A204.1 (cell line): ENCODE data around the gene AFF3.

Source experiments
- FAIRE-seq: peaks from 2 replicates; lab custom pipeline; 2012; peaks lifted over from hg19 to GRCh38; lab: Jason Lieb, UNC

Gene AFF3

GRCh38 chr2:99623035-99623434, 519.4 kb downstream of the AFF3 start:
- FAIRE-seq = no peak

DNA sequence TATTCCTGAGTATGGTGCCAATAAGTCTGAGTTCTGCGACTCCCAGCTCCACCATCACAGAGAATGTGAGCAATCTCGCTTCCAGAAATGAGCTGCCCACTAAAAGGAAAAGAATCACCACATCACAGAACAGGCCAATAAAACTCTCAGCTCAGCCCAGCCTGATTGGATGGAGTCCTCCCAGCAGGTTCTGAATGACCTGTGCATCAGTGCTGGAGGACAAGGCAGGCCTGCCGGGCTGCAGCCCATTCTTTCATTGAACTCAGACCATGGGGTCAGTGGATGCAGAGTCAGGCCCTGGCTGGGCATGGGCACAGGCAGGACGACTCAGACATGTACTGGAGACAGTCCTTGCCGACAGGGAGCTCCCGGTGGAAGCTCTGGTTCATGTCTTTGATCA, 519.9 kb downstream of the AFF3 start:
- no peak for FAIRE-seq

DNA sequence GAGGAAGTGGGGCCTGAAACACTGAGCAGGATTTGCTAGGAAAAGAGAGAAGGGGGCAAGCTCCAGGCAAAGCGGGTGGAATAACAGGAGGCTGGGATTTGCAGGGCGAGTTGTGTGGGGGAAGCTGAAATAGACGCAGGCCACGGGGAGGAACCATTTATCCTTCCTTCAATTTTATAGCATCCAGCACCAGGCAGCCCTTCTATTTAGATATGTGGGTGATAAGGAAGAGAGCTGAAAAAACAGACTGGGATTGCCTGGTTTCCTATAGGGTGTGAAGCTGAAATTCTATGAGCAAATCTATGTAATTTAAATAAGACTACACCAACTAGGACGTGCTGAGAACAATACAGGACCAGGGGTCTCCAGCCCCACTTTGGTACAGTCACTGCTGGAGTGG, 520.6 kb downstream of the AFF3 start:
- FAIRE-seq = no peak

DNA sequence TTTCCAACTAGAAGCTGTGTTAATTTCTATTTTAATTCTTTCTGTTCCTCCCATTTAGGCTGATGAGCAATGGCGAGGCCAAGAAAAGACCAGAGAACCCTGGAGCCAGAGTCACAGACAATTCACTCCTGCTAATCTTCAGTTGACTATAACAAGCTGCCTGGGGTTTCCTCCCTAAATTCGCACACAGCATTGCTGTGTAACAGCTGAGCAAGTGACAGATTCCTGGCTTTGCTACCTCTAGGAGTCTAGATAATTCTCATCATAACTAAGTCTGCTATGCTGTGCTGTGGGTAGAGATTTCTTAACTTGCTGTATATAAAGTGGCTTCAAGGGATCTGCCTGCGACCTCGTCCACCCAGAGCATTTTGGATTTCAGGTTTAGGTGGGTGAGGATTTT, 521.3 kb downstream of the AFF3 start:
- FAIRE-seq = no peak

DNA sequence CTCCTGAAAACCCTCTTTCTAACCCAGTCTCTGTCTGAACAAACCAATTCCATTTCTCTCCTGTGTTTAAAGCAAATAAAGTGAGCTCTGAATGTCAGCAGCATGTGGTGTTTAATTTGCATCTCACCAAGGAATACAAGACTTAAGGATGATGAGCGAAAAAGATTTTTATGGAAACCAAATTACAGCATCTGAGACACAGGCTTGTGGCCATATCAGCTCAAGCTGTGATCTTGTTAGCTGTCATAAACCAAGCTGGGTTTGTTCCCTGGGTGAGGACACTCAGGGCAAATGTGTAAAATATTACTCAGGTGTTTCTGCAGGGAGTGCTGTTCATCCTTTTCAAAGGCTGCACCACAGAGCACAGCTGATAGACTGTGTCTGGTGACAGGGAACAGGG, 523.2 kb downstream of the AFF3 start:
- FAIRE-seq = no peak

DNA sequence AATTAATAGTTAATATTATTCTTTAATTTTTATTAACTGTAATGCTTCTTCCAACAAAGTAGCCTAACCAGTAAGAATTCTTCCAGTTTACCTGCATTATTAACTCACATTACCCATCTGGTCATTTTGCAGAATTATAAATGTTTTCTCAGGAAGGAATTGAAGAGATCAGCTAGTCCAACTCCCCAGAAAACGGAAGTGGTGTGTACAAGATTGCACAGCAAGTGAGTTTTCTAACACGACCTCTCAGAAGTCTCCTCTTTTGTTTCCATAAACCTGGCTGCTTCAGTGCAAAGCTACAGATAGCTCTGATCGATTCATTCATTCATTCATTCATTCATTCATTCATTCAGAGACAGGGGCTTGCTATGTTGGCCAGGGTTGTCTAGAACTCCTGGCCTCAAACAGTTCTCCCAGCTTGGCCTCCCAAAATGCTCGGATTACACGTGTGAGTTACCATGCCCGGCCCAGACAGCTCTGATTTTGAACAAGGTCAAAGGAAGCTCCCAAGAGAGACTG, 523.8 kb downstream of the AFF3 start:
- FAIRE-seq = no peak

DNA sequence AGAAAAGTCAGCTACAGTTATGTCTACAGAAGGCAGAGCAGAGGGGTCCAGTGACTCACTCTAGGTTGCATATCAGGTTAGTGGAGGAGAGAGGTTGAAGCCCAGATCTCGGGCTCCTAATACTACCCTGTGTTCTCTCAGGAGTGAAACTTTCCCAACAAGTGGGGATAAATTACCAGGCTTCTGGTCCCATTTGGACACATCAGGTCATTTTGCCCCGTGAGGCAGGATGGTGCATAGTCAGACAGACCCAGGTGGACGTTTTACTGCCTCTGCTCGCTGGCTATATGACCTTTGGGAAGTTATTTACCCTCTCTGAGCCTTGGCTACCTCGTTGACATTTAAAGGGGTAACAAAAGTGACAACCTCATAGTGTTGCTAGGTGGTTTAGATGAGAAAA, 524.6 kb downstream of the AFF3 start:
- no peak for FAIRE-seq

DNA sequence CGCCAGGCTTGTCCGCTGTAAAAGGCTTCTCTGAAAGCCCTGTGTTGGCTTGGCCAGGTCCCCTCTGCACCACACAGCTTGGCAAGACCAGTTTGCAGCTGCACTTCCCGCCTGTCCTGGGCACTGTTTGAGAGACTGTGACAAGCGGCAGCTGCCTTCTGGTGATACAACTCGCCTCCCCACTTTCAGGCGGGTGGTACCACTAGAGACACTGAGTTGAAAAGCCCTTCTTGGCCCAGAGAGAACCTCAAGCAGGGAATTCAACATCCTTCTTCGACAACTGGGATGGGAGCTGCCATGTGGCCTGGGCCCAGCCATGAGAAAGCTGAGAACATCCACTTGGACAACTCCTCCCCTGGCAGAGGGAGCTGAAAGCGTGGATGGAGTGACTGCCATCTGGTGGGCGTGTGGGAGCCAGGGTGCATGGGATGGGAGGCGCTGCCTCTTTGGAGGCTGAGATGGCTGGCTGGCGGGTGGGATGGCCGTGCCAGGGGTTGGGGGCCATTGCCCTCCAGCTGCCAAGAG, 527.1 kb downstream of the AFF3 start:
- no peak for FAIRE-seq

DNA sequence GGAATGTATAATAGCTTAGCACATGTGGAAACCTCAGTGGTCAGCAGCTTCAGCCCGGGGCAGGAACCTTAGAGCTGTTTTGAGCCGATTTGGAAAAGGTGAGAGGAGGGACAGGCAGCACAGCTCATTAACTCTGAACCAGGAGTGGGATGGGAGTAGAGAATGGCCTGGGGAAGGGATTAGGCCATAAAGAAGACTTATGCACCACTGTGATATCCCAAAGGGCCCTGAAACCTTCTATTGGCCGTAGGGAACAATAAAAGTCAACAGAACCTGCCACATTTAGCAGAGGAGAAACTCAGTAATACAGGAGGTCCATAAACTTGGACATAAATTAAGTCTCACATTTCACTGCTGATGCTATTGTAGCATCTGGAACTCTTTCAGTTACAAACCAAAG, 528.4 kb downstream of the AFF3 start:
- no peak for FAIRE-seq

DNA sequence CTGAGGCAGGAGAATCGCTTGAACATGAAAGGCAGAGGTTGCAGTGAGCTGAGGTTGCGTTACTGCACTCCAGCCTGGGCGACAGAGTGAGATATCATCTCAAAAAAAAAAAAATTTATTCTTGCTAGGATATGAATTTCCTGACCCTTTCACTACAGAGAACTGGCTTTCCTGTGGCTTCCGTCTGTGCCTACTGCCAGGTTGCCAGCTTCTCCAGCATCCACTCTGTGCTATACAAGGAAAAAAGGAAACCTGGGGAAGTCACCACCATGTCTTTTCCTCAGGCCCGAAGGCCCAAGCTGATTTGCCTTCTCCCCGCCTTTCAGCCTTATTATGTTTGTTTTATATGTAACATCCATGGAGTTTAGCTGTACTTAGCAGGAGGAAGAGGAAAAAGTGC, 530.6 kb downstream of the AFF3 start:
- no peak for FAIRE-seq

DNA sequence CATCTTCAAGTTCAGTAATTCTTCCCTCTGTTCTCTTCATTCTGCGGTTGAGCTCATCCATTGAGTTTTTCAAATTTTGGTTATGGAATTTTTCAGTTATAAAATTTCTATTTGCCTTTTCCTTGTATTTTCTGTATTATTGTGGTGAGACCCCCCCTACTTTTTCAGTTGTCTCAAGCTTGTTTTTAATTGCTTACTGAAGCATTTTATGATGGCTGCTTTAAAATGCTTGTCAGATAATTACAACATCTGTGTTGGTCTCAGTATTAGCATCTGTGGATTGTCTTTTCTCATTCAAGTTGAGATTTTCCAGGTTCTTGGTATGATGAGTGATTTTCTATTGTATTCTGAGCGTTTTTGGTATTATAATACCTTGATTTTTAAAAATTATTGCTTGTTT, 531.4 kb downstream of the AFF3 start:
- FAIRE-seq = no peak

DNA sequence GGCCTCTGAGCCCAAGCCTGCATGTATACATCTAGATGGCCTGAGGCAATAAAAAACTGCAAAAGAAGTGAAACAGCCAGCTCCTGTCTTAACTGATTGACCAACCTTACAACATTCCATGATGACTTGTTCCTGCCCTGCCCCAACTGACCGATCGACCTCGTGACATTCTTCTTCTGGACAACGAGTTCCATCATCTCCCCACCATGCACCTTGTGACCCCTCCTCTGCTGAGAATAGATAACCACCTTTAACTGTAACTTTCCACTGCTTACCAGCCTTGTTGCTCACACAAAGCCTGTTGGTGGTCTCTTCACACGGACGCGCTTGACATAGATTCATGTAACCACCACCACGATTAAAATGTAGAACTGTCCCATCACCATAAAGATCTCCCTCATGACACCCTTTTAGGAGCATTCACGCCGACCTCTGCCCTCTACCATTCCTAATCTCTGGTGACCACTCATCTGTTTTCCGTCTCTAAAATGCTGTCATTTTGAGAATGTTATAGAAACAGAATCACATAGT, 532.5 kb downstream of the AFF3 start:
- no peak for FAIRE-seq

DNA sequence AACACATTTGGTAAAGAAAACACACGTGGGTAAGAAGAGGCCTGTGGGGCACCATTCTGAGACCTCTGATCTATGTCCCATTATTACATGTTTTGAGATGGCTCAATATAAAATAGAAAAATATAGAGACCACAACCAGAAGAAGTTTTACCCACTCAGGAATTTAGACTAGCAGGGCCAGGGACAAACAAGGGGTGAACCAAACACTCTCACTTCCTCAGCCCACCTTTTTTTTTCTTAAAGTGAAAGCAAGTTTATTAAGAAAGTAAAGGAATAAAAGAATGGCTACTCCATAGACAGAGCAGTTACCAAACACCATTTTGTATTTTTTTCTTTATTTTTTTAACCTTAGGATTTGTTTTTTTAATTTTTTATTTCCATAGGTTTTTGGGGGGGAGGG, 533.5 kb downstream of the AFF3 start:
- FAIRE-seq = no peak

GRCh38 chr2:99607861-99608491, 534.4 kb downstream of the AFF3 start:
- no peak for FAIRE-seq

DNA sequence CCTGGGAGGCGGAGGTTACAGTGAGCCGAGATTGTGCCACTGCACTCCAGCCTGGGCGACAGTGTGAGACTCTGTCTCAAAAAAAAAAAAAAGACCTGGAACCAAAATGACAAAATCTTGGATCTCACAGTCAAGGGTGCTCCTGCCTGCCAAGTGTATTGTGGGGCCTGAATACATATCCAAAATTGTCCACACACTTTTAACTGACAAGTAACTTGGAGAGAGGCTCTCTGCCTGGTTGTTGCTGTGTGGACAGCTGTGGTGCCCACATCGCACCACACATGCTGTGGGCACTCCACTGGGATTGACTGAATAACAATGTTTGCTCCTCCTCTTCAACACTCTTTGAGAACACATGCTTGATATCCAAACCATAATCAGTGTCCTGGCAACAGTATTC, 534.9 kb downstream of the AFF3 start:
- no peak for FAIRE-seq

DNA sequence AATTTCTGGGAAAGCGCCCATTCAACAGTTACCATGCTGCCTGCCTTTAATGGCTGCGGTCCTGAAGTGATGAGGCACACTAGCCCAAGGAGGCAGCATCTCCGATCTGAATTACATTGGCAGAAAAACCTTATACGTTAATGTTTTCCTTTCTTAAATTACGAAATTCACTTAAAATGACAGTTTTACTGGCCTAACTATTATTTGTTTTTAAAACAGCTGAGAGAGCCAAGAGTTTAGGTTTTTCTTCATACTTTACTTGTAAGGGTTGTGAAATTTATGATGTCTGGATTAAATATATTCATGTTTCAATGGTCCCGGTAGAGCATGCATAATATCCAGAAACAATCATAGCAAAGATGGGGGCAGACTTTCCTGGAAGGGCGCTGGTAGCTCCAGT, 537.4 kb downstream of the AFF3 start:
- no peak for FAIRE-seq

- FAIRE-seq = no peak
These were observed 539.9 kb downstream of the AFF3 start for GRCh38 chr2:99602476-99602875.

- no peak for FAIRE-seq
These were observed 541.3 kb downstream of the AFF3 start for GRCh38 chr2:99600981-99601651.

DNA sequence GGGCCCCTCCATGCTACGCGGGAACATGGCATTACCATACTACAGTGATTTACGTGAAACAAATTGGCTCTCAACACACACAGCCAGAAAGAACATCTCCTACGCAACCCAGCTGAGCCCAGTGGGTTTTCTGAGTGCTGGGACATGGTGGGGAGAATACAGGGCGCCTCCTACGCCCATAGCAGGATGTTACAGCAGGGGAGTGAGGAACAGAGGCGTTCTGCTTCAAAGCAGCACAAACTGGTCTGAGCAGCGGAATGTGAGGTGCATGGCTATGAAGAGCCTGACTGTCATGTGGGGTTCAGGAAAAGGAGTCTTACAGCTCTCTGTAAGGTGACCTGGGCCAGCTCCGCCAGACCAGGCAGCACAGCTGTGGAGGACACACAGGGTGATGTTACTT, 543.9 kb downstream of the AFF3 start:
- FAIRE-seq = no peak

DNA sequence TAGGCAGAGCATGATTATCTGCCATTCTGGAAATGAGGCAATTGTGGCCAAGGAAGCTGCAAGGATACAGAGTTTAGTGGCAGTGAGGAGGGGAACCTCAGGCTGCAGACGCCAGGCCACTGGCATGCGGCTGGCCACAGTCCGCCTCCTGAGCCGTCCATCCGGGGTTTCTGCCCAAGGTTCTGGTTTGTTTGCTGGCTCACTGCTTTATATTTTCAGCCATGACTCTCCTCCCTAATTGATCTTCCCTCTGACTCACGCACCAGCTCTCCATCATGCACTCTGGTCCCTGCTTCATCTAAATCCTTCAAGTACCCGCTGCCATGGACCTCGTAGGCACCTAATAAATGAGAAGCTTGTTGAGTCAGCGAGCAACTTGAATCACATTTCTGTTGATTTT, 544.8 kb downstream of the AFF3 start:
- FAIRE-seq = no peak

DNA sequence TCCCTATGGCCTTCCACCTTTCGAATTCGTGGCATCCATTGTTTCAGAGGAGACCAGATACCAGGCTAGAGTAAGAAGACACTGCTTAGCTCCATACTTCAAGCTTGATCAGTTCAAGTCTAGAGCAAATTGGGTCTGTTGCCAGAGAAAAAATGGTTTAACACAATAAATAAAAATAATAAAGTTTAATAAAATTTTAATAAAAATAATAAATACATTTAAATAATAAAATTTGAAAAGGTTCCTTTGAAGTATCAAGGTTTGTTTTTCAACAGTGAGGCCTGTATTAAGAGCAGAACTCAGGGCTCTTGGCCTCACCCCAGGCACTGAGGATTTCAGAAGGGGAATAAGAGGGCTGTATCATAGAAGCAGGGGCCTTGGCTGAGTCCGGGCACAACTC, 547.0 kb downstream of the AFF3 start:
- no peak for FAIRE-seq

DNA sequence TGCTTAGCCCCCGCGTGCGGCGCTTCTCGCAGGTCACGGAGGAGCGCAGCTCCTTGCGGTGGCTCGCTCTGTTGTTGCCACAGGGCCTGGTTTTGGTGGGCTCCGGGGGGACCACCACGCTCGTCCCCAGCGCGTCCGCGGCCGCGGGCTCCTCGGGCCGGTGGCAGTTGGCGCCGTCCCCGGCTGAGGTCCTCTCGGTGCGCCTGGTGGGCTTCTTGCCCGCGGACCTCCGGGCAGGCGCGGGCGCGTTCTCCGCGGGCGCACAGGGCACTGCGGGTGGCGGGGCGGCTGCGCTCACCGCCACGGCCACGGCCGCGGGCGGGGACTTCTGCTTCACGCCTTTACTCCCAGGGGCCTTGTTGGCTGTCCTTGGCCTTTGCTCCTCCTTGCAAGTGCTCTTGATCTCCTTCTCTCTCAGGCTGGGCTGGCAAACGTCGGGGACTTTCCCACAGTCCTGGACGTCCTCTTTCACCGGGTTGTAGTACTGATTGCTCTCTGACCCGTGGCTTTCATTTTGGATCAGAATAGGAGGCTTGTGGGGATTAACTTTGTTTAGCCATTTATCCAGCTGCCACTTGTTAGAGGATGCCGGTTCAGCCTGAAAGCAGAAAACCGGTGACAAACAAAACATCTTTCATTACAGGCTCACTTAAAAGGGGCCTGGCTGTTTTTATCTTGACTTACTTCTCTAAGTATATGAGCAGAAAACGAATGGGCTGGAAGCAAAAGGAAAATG, 548.5 kb downstream of the AFF3 start:
- no peak for FAIRE-seq

GRCh38 chr2:99576775-99577174, 565.6 kb downstream of the AFF3 start:
- FAIRE-seq = no peak
